HG03460 (cell line): ENCODE results near the gene MBD5.

Experiments used
- ATAC-seq: cut with Tn5 transposase; IDR thresholded peaks from one replicate; pipeline ENCODE4 v1.9.1; 2021; ENCODE audit not compliant: unreplicated experiment

The MBD5 gene

DNA sequence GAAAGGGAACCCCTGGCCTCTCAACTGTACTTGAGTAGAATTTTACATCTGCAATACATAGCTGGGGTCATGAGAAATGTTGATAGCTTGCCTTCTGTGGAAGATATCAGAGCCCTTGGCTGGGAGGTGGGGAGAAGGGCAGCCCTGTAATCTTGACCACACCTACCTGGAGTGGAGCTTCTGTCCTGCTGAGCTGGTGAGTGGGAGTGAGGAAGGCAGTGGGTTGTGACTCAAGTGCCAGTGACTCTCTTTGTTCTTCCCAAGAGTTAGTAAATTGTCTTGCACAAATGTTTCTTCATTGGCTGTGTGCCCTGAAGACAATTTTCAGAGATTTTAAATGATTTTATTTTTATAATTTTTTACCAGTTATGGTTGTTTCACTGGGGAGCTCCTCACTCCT lies 277.3 kb downstream of the MBD5 start:
- no peak for ATAC-seq

DNA sequence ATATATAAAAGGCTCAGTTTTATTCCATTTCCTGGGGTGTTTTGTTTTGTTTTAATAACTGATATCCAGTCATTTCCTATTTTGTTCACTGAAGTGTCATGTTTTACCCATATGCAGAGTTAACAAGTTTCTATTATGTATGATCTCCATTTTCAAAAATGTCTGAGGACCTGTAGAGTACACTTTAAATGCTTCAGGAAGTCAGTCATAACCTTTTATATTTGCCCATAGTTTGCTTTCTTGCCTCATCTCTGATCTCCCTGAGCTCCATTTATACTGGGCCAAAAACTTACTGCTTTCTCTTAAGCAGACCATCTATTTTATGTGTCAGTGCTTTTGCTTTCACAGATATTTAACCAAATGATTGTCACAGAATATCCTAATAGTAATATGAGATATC lies 278.7 kb downstream of the MBD5 start:
- no peak for ATAC-seq

DNA sequence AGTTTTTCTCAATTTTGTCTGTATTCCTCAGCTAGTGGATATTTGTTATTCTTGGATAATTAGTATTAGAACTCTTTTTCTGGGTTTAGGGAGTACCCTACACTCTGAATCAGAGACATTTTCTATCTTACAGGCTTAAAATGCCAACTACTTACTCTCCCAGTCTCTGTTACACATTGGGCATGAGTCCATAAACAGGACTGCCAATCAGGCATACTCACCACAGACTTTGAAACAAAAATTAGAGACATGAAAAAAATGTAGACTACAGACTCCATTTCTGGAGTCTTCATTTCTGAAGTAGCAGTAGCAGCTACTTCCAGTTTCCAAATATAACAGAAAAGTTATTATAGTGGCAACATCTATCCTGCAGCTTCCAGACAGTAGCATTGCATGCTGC lies 279.7 kb downstream of the MBD5 start:
- no peak for ATAC-seq

DNA sequence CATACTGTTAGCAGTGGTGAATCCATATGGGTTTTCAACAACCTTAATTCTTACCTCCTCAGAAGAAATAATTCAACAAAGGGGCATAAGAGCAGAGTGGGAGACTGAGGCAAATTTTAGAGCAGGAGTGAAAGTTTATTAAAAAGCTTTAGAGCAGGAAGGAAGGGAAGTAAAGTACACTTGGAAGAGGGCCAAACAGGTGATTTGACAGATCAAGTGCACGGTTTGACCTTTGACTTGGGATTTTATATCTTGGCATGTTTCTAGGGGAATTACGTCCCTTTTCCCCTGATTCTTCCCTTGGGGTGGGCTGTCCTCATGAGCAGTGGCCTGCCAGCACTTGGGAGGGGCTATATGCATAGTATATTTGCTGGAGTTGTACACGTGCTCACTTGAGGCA lies 280.5 kb downstream of the MBD5 start:
- no peak for ATAC-seq

DNA sequence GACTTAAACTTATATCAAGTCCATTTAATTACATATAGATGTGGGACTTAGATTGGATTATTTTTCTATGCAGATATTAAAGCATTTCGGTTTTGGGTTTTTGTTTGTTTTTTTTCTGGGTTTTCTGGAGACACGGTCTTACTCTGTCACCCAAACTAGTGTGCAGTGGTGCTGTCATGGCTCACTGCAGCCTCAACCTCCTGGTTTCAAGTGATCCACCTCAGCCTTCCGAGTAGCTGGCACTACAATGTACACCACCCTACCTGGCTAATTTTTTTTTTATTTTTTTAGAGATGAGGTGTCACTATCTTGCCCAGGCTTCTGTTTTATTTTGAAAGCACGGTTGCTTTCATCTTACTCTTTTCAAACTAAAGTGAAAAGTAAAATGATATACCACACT lies 281.6 kb downstream of the MBD5 start:
- ATAC-seq: no peak

DNA sequence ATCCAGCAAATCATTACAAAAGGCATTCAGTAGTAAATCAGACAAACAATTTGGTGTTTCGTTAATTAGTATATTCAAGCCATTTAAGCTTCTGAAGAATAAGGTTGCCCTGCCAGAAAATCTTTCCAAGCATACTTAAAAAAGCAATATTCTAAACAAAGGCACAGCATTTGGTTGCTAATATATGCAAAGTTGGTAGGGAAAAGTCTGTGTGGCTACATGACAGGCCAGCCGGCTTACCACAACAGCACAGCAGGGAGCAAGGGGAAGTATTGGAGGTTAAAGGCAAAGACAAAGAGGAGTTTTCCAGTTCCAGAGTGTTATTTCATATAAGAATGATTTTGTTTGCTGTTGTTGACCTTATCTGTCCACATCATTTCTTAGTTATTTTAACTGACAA lies 282.3 kb downstream of the MBD5 start:
- no peak for ATAC-seq

DNA sequence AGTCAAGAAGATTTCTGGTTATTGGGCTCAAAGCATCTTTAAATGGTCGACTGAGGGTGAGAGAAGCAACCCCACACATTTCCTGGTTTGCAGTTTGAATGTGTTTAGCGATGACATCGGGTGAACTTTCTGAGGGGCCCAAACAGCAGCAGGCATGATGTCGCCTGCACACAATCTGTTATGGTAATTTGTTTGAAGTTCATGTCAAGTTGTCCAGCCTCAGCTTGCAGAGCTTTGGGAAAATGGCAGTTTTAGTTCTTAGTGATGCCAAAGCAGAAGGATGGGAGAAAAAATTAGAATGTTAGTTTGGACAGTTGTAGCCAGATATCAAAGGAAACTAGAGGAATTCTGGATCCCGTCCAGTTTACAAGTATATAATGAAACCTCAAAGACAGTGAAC lies 284.6 kb downstream of the MBD5 start:
- no peak for ATAC-seq

DNA sequence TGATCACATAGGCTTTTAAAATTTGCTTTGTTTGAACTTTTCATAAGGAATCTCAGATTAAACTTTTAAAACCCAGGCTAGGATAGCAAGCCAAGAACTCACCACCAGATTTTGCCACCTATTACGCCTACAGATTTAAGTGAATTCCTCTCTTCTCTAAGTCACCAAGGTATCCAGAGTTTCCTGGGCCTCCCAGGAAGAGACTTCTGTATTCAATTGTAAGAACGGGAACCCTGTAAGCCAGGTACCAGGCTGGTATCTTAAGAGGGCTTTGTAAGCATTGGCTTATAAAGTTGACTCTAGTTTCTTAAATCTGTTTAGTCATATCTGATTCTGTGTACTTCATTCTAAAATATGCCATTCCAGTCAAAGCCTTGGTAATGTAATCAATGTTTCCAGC lies 285.1 kb downstream of the MBD5 start:
- ATAC-seq: no peak

DNA sequence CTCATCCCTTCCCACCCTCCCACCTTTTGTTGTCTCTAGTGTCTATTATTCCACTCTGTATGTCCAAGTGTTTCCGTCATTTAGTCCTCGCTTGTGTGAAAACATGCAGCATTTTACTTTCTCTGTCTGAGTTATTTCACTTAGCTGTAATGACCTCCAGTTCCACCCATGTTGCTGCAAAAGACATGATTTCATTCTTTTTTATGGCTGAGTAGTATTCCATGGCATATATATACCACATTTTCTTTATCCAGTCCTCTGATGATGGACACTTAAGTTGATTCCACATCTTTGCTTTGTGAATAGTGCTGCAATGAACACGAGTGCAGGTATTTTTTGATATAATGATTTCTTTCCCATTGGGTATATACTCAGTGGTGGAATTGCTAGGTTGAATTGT lies 296.7 kb downstream of the MBD5 start:
- ATAC-seq: no peak

DNA sequence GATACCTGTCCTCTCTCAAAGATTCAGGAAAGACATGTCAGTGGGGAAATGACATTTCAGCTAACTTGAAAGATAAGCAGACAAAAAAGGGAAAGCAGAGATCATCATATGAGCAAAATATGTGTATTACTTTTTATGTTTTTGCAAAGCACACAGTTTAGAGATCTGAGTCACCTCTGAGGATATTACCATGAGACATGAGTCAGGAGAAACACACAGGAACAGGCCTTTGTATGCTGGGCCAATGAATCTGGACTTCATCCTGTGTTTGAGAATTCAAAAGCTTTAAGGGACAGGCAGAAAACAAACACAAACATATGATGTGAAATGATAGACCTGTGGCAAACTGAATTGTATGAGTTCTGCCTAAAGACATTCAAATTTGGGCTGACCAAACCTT lies 317.6 kb downstream of the MBD5 start:
- ATAC-seq: no peak

DNA sequence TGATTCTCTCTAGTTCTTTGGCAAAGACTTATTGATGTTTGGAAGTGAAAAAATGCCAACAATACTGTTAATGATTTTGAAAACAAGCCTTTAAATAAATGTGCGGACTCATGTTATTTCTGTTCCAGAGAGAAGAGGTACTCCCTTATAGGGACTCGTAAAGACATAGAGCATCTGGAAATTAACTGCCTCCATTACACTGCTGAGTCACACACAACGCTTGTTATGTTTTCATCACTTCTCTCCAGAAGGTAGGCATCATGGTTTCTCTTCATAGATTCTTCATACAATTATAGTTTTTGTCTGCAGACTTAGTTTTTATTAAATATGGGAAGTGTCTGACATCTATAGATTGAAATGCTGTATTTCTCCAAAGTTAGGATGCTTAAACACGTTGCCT lies 321.2 kb downstream of the MBD5 start:
- no peak for ATAC-seq

DNA sequence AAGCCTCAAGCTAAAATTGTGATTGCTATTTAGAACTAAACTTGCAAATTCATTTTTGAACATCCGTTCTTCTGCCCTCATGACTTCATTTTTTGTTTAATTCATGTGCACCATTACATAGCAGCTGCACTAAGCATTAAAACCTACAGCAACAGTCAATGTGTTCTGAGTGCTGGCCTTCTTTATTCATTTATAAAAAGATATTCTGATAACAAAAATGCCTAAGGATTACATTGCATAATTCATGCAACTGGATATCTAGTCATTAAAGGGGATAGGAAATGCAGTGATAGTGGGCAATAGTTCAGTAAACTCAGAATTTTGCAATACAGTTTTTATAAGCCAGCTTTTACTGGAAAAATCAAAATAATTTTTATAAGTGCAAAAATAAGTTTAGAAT lies 329.3 kb downstream of the MBD5 start:
- ATAC-seq: no peak

DNA sequence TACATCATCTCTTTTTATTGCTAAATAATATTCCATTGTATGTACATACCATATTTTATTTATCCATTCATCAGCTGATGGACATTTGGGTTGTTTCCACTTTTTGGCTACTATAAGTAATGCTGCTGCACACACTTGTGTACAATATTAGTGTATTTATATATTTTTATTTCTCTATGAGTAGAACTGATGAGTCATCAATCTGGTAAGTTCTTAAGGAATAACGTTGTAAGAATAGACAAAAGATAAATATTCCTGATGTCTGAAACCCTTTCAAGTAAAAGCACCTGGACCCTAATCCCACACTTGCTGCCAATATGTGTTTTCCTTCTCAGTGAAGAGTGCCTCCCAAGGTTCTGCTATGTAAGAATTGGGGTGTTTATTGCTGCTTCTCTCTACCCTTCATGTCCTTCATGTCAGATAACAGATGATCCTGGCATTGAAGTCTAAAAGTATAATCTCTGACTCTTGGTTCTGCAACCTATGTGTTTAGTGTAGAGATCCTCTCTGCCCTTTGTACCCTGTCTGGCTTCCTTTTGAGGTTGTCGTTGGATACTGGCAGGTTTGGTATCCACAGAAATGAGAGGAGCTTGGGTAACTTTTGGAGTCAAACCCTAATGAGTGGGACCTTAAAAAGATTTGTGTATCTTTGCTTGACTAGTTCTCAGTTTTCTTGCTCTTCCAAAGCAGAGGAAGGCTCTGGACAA lies 330.7 kb downstream of the MBD5 start:
- ATAC-seq: no peak

DNA sequence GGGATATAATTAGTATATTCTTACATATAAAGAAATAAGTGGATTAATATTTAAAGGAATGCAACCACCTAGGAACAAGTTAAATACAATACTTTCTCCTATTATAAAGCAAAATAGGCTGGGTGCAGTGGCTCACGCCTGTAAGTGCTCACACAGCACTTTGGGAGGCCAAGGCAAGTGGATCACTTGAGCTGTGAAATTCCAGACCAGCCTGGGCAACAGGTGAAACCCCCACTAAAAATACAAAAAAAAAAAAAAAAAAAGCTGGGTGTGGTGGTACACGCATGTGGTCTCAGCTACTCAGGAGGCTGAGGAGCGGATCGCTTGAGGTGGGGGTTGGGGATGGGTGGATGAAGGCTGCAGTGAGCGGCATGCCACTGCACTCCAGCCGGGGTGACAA lies 337.5 kb downstream of the MBD5 start:
- ATAC-seq: no peak

DNA sequence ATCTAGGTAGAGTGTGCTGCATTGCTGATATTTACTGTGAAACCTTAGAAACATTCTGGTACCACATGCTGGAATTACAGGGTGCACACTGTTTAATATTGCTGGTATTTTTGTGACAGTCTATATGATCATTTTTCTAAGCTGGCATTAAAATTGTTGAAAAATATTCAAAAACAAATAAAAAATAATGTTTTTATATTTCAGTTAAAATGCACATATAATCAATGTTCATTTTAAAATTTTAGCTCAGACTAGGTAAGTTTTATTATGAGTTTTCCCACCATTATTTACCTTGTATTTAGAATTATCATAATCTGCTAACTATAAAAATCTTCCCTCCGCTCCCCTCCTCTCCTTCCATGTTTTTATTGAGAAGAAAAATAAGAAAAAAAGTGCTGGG lies 339.8 kb downstream of the MBD5 start:
- no peak for ATAC-seq

DNA sequence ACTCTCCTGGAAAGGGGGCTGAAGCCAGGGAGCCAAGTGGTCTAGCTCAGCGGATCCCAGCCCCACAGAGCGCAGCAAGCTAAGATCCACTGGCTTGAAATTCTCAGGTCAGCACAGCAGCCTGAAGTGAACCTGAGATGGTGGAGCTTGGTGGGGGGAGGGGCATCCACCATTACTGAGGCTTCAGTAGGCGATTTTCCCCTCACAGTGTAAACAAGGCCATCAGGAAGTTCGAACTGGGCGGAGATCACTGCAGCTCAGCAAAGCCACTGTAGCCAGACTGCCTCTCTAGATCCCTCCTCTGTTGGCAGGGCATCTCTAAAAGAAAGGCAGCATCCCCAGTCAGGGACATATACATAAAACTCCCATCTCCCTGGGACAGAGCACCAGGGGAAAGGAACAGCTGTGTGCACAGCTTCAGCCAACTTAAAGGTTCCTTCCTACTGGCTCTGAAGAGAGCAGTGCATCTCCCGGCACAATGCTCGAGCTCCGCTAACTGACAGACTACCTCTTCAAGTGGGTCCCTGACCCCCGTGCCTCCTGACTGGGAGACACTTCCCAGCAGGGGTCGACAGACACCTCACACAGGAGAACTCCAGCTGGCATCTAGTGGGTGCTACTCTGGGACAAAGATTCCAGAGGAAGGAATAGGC lies 341.4 kb downstream of the MBD5 start:
- no peak for ATAC-seq

DNA sequence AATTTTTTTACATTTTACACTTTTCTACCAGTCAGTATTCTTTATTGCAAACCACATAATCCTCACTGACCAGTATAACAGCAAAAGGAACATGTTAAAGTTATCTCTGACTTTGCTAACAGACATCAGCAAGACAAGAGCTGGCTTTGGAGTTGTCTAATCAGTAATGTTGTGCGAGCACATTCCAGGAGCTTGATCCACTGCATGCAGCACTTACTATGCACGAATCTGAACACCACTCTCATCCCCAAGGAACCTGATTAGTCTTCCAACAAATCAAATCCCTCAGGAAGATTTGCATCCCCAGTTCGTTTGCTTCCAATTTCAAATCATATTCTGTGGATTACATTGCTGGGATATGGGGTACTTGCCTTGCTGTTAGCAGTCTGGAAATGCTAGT lies 354.3 kb downstream of the MBD5 start:
- ATAC-seq: no peak

DNA sequence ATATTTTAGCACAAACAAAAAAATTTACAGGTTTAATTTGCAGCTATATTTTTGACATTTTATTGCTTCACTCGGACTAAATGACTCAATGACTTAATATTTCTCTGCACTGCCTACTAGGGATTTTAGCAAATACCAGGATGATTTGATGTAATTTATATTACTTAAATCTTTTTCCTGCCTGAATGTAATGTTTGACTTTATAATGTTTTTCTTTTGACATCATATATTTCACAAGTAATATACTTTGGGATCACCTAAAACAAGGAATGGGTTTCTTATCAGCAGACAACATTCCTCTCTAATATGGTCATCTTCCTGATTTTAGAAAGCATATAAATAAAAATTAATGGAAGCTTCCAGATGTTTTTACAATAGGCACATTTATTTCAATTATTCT lies 370.4 kb downstream of the MBD5 start:
- ATAC-seq: no peak

DNA sequence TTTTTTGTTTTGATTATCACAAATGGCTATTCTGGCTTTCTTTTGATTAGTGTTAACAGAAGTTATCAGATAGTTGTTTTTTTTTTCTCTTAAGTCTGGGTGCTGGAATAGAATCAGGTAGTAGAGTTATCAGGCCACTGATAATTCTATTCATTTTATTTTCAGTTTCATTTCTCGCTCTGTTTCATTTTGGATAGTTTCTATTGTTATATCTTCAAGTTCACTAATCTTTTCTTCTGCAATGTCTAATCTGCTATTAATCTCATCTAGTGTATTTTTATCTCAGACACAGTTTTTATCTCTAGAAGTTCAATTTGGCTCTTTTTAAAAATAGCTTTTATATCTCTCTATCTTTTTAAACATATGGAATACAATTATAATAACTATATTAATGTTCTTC lies 381.9 kb downstream of the MBD5 start:
- ATAC-seq: no peak

DNA sequence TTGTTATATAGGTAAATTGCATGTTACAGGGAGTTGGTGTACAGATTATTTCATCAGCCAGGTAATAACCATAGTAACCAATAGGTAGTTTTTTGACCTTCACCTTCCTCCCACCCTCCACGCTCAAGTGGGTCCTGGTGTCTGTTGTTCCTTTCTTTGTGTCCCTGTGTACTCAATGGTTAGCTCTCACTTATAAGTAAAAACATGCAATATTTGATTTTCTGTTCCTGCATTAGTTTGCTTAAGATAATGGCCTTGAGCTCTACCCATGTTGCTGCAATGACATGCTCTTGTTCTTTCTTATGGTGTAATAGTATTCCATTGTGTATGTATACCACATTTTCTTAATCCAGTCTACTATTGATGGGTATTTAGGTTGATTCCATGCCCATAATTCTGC lies 390.0 kb downstream of the MBD5 start:
- ATAC-seq: no peak

DNA sequence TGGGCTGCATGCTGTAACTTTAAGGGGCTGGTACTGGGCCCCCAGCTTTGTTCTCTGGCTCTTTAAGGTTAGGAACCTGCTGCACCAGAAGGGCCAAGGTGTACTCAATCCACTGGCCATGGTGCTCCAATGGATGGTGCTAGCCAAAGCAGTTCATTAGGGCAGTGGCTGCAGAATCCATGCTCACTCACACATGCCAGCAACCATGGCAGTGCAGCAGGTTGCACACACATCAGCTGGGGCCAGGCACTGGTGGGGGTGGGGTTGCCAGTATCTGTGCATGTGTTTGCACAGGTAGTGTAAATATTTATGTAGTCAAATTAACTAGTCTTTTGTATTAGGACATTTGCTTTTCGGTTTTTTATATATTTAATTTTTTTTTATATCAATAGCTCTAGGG lies 395.4 kb downstream of the MBD5 start:
- no peak for ATAC-seq

DNA sequence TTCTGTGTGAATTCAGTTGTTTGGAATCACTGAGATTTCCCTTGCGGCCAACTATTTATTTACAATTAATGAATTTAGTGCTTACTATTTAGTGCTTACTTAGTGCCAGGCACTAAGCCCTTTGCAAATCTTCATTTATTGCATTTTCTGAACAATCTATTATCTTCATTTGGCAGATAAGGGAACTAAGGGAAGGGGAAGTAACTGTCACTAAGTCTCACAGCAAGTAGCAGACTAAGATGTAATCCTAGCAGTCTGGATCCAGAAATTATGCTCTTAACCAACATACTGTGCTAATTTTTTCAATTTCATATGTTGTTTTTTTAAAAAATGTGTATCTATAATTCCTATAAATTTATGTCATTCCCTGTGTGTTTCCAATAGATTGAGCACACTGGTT lies 409.2 kb downstream of the MBD5 start:
- no peak for ATAC-seq

DNA sequence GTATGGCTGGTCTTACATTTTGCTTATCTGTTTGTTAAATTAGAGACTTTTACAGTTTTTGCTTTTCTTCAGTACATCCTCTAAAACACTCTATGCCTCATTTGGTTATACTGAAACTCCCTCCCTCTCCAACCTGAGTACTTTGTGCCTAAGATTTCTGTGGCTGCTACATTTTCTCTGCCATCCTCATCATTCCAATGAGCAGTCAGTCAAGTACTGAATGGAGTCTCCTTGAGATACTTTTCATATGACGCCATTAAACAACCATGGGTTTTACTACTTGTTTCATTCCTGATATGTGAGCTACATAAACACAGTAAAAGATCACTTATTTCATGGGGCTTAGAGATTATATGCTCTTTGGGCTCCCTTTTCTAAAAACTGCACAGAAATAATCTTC lies 427.0 kb downstream of the MBD5 start:
- no peak for ATAC-seq
